GM12878 (cell line): Measurements from ENCODE around the gene CREB5. TPM values are rescaled to one million over a fixed set of nuclear protein-coding genes. Genes with fewer than 3 reads are reported as not detected.

Experiments used
- BRCA1 ChIP-seq: IDR thresholded peaks from 2 replicates; pipeline ENCODE4 v1.6.1; 2011; ENCODE audit warnings: low read depth, low read length, improper control_type of control experiment
- GATAD2B ChIP-seq: fragments of 450-650 bp; conservative IDR thresholded peaks from 2 replicates; pipeline ENCODE4 v1.6.1; 2017; ENCODE audit warnings: low read depth, mild to moderate bottlenecking, moderate library complexity
- MXI1 ChIP-seq: fragments of 150-350 bp; IDR thresholded peaks from 2 replicates; pipeline ENCODE4 v1.6.1; 2011; ENCODE audit warnings: low read depth, mild to moderate bottlenecking, inconsistent platforms, low read length, improper control_type of control experiment
- NBN ChIP-seq: fragments of 450-650 bp; IDR thresholded peaks from 2 replicates; pipeline ENCODE4 v1.6.1; 2016
- POU2F2 ChIP-seq: IDR thresholded peaks from 3 replicates; pipeline ENCODE4 v1.6.1; 2011; ENCODE audit warnings: low read depth, mild to moderate bottlenecking, low read length, borderline replicate concordance
- RAD21 ChIP-seq: IDR thresholded peaks from 2 replicates; pipeline ENCODE4 v1.6.1; 2011; ENCODE audit warnings: mild to moderate bottlenecking, low read depth, low read length, moderate library complexity; ENCODE audit not compliant: insufficient read depth
- SREBF2 ChIP-seq: IDR thresholded peaks from 2 replicates; pipeline ENCODE4 v1.6.1; 2012; ENCODE audit warnings: mild to moderate bottlenecking, low read length
- polyA plus RNA-seq, 11 experiments: library from polyadenylated mRNA; depleted of rRNA in 4 of 11; unstranded in 6 of 11; stranded (reverse) in 5 of 11; fragments of >200 nt; fragmentation: Nextera tagmentation in 4 of 11; fragmentation: Illumina TruSeq in 1 of 11; extraction: Ambion mirVana in 4 of 11; extraction: Trizol in 1 of 11; gene quantifications; 1 replicate in 1 of 11; 2 replicates in 10 of 11; pipeline versions ENCODE4 v1.2.1 to v1.2.3, GENCODE V29; 2011 to 2016; ENCODE audit warnings: inconsistent platforms in 2 of 11, missing spikeins in 2 of 11, low read depth in 1 of 11
- total RNA-seq, 4 experiments: library from RNA; depleted of rRNA in 3 of 4; stranded (reverse); fragments of >200 nt in 3 of 4; fragmentation: Illumina TruSeq in 1 of 4; extraction: Trizol in 1 of 4; gene quantifications; 2 replicates each; pipeline versions ENCODE4 v1.2.1 to v1.2.3, GENCODE V29; 2013 to 2021
- TF ChIP-seq, protein P1 (sequence below): fragments of 450-650 bp; formaldehyde crosslinking; IDR thresholded peaks from 2 replicates; pipeline ENCODE4 v1.4.0; 2020; ENCODE audit warnings: mild to moderate bottlenecking, moderate library complexity
- TF ChIP-seq, protein P2 (sequence below): fragments of 450-650 bp; IDR thresholded peaks from 2 replicates; pipeline ENCODE4 v1.6.1; 2016; ENCODE audit warnings: mild to moderate bottlenecking
- TF ChIP-seq, protein P3 (sequence below): IDR thresholded peaks from 2 replicates; pipeline ENCODE4 v1.6.1; 2011; ENCODE audit warnings: low read depth, low read length, improper control_type of control experiment, borderline replicate concordance
- TF ChIP-seq, protein P4 (sequence below): fragments of 450-650 bp; formaldehyde crosslinking; IDR thresholded peaks from 2 replicates; pipeline ENCODE4 v1.5.0; 2022; ENCODE audit warnings: mild to moderate bottlenecking, missing genetic modification characterization
- TF ChIP-seq, protein P5 (sequence below): IDR thresholded peaks from 2 replicates; pipeline ENCODE4 v1.6.1; 2012; ENCODE audit warnings: low read depth, low read length, improper control_type of control experiment
- TF ChIP-seq, protein P6 (sequence below): fragments of 450-650 bp; IDR thresholded peaks from 2 replicates; pipeline ENCODE4 v1.6.1; 2017; ENCODE audit warnings: mild to moderate bottlenecking, moderate library complexity
- TF ChIP-seq, protein P7 (sequence below): IDR thresholded peaks from 2 replicates; pipeline ENCODE4 v1.6.1; 2011; ENCODE audit warnings: low read depth, mild to moderate bottlenecking, low read length, moderate library complexity, borderline replicate concordance; ENCODE audit errors: extremely low read depth

The CREB5 gene
- total and polyA plus RNA-seq, 10 of the 15 experiments (the other 5 are each of a cell fraction or from before 2014, with no cell fraction given), result 12.9 to 74.1 (median 53.0) TPM

DNA sequence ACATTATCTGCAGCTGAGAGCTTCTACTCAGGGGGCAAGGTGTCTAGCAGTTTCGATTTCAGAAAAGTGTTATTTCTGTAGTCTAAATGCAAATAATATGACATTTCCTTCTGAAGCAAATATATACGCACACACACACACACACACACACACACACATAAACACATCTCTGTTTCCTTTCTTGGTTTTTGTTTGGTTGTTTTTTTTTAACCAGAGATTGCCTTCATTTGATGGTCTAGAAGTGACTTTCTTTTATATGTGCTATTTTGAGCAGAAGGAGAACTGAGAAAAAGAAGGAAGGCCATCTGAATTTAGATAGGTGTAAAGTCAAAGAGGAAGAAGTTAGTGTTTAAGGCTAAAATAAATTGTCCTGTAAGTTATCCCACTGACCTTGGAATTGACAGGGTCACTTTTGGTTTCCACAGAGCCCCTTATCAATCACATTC is 403.6 kb downstream of the CREB5 start (continued):
- TF ChIP-seq, protein P1, sequence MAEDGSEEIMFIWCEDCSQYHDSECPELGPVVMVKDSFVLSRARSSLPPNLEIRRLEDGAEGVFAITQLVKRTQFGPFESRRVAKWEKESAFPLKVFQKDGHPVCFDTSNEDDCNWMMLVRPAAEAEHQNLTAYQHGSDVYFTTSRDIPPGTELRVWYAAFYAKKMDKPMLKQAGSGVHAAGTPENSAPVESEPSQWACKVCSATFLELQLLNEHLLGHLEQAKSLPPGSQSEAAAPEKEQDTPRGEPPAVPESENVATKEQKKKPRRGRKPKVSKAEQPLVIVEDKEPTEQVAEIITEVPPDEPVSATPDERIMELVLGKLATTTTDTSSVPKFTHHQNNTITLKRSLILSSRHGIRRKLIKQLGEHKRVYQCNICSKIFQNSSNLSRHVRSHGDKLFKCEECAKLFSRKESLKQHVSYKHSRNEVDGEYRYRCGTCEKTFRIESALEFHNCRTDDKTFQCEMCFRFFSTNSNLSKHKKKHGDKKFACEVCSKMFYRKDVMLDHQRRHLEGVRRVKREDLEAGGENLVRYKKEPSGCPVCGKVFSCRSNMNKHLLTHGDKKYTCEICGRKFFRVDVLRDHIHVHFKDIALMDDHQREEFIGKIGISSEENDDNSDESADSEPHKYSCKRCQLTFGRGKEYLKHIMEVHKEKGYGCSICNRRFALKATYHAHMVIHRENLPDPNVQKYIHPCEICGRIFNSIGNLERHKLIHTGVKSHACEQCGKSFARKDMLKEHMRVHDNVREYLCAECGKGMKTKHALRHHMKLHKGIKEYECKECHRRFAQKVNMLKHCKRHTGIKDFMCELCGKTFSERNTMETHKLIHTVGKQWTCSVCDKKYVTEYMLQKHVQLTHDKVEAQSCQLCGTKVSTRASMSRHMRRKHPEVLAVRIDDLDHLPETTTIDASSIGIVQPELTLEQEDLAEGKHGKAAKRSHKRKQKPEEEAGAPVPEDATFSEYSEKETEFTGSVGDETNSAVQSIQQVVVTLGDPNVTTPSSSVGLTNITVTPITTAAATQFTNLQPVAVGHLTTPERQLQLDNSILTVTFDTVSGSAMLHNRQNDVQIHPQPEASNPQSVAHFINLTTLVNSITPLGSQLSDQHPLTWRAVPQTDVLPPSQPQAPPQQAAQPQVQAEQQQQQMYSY (CRISPR knock-in tag), result no peak
- TF ChIP-seq POU2F2 (peak; percentile 95), BRCA1 (no peak), SREBF2 (no peak), RAD21 (0 out of 2 replicates have a peak, but pooled peaks have one; percentile 17), NBN (peak; percentile 98), GATAD2B (0 out of 2 replicates have a peak, but pooled peaks have one; percentile 42), MXI1 (peak; percentile 80; the same call in 1 of the 2 replicates)
- TF ChIP-seq, protein P2, sequence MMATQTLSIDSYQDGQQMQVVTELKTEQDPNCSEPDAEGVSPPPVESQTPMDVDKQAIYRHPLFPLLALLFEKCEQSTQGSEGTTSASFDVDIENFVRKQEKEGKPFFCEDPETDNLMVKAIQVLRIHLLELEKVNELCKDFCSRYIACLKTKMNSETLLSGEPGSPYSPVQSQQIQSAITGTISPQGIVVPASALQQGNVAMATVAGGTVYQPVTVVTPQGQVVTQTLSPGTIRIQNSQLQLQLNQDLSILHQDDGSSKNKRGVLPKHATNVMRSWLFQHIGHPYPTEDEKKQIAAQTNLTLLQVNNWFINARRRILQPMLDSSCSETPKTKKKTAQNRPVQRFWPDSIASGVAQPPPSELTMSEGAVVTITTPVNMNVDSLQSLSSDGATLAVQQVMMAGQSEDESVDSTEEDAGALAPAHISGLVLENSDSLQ, result peak; percentile 46; the same call in 1 of the 2 replicates
- TF ChIP-seq, protein P3, sequence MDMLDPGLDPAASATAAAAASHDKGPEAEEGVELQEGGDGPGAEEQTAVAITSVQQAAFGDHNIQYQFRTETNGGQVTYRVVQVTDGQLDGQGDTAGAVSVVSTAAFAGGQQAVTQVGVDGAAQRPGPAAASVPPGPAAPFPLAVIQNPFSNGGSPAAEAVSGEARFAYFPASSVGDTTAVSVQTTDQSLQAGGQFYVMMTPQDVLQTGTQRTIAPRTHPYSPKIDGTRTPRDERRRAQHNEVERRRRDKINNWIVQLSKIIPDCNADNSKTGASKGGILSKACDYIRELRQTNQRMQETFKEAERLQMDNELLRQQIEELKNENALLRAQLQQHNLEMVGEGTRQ, result no peak
- TF ChIP-seq, protein P4, sequence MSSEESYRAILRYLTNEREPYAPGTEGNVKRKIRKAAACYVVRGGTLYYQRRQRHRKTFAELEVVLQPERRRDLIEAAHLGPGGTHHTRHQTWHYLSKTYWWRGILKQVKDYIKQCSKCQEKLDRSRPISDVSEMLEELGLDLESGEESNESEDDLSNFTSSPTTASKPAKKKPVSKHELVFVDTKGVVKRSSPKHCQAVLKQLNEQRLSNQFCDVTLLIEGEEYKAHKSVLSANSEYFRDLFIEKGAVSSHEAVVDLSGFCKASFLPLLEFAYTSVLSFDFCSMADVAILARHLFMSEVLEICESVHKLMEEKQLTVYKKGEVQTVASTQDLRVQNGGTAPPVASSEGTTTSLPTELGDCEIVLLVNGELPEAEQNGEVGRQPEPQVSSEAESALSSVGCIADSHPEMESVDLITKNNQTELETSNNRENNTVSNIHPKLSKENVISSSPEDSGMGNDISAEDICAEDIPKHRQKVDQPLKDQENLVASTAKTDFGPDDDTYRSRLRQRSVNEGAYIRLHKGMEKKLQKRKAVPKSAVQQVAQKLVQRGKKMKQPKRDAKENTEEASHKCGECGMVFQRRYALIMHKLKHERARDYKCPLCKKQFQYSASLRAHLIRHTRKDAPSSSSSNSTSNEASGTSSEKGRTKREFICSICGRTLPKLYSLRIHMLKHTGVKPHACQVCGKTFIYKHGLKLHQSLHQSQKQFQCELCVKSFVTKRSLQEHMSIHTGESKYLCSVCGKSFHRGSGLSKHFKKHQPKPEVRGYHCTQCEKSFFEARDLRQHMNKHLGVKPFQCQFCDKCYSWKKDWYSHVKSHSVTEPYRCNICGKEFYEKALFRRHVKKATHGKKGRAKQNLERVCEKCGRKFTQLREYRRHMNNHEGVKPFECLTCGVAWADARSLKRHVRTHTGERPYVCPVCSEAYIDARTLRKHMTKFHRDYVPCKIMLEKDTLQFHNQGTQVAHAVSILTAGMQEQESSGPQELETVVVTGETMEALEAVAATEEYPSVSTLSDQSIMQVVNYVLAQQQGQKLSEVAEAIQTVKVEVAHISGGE (CRISPR knock-in tag), result no peak
- TF ChIP-seq, protein P5, sequence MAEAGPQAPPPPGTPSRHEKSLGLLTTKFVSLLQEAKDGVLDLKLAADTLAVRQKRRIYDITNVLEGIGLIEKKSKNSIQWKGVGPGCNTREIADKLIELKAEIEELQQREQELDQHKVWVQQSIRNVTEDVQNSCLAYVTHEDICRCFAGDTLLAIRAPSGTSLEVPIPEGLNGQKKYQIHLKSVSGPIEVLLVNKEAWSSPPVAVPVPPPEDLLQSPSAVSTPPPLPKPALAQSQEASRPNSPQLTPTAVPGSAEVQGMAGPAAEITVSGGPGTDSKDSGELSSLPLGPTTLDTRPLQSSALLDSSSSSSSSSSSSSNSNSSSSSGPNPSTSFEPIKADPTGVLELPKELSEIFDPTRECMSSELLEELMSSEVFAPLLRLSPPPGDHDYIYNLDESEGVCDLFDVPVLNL, result no peak
- TF ChIP-seq, protein P6, sequence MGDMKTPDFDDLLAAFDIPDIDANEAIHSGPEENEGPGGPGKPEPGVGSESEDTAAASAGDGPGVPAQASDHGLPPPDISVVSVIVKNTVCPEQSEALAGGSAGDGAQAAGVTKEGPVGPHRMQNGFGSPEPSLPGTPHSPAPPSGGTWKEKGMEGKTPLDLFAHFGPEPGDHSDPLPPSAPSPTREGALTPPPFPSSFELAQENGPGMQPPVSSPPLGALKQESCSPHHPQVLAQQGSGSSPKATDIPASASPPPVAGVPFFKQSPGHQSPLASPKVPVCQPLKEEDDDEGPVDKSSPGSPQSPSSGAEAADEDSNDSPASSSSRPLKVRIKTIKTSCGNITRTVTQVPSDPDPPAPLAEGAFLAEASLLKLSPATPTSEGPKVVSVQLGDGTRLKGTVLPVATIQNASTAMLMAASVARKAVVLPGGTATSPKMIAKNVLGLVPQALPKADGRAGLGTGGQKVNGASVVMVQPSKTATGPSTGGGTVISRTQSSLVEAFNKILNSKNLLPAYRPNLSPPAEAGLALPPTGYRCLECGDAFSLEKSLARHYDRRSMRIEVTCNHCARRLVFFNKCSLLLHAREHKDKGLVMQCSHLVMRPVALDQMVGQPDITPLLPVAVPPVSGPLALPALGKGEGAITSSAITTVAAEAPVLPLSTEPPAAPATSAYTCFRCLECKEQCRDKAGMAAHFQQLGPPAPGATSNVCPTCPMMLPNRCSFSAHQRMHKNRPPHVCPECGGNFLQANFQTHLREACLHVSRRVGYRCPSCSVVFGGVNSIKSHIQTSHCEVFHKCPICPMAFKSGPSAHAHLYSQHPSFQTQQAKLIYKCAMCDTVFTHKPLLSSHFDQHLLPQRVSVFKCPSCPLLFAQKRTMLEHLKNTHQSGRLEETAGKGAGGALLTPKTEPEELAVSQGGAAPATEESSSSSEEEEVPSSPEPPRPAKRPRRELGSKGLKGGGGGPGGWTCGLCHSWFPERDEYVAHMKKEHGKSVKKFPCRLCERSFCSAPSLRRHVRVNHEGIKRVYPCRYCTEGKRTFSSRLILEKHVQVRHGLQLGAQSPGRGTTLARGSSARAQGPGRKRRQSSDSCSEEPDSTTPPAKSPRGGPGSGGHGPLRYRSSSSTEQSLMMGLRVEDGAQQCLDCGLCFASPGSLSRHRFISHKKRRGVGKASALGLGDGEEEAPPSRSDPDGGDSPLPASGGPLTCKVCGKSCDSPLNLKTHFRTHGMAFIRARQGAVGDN, result peak; percentile 24
- TF ChIP-seq, protein P7, sequence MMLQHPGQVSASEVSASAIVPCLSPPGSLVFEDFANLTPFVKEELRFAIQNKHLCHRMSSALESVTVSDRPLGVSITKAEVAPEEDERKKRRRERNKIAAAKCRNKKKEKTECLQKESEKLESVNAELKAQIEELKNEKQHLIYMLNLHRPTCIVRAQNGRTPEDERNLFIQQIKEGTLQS, result no peak
